LHCN-M2 (cell line): ENCODE data around the gene RGS7BP. TPM values are rescaled to one million over a fixed set of nuclear protein-coding genes. Genes with fewer than 3 reads are reported as not detected.

ENCODE experiments used
- DNase-seq: peaks from one replicate; pipeline ENCODE4 v3.0.0-alpha.2; 2012; ENCODE audit warnings: low read depth
- total RNA-seq: library from RNA; depleted of rRNA; stranded (reverse); fragments of >200 nt; gene quantifications from 2 replicates; pipeline ENCODE4 v1.2.3, GENCODE V29; 2014; rRNA removed

The RGS7BP gene
- total RNA-seq, 1 experiment from 2014 or later: not detected

- DNase-seq: peak; percentile 85
These were observed 126.4 kb downstream of the RGS7BP start for GRCh38 chr5:64632251-64632650.

DNA sequence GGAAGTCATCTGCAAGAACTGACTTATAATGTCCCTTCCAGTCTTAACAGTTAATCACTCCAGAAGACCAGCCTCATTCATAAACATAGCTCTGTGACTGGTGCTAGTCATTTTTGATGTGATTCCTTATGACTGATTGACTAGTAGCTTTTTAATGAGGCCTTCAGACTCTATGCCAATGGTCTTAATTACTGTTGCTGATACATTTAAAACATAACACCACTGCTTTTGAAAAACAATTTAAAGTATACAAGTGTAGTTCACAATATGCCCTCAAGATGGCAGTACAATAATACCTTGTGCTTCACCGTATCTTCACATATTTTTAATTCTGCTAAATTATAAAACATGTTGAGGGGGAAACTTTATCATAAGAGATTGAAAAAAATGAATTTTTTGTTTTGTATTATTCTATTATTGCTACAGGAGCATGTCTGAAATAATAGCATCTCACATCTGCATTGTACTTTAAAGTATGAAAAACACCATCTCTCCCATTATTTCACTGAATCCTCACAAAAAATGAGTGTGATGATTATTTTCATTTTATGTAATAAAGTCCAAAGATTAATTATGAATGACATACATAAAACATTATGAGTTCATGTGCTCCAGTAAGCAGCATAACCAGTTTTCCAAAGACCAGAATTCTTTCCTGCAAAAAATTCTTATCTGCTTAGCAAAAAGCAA lies 129.3 kb downstream of the RGS7BP start:
- peak; percentile 40 for DNase-seq

DNA sequence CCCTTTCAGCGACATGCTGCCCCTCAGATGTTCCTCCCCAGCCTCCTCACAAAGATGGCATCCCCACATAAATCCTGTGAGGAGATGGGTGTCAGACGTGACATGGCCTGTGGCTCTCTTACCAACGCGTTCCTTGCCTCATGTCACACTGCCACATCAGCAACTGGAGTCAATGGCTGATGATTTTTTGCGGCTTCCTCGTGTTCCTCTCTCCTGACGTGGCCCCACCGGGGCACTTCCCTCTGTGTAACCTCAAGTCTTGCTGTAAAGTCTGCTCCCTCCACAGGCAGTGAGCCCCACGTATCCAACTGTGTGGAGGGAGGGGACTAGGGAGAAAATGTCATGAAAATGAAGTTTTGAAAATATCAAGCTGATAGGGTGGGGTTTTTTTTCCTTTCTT lies 131.3 kb downstream of the RGS7BP start:
- peak; percentile 32 for DNase-seq

- DNase-seq: no peak
These were observed 132.1 kb downstream of the RGS7BP start for GRCh38 chr5:64637837-64638443.

- no peak for DNase-seq
These were observed 139.0 kb downstream of the RGS7BP start for GRCh38 chr5:64644831-64645230.

- no peak for DNase-seq
These were observed 140.4 kb downstream of the RGS7BP start for GRCh38 chr5:64646169-64646568.

DNA sequence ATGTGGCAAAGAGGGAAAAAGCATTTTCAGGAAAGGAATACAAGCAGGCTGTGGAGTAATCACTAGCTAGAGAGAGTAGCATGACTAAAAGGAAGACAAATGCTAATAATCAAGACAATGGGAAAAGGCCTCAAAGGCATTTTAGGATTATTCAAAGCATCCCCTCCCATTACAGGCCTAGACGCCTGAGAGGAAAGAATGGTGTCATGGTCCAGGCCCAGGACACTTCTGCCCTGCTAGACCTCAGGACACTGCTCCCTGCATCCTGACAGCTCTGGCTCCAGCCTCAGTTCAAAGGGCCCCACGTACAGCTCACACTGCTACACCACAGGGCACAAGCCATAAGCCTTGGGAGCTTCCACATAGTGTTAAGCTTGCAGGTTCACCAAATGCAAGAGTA lies 143.7 kb downstream of the RGS7BP start:
- DNase-seq: no peak

GRCh38 chr5:64653766-64654560 lies 148.1 kb downstream of the RGS7BP start:
- no peak for DNase-seq

DNA sequence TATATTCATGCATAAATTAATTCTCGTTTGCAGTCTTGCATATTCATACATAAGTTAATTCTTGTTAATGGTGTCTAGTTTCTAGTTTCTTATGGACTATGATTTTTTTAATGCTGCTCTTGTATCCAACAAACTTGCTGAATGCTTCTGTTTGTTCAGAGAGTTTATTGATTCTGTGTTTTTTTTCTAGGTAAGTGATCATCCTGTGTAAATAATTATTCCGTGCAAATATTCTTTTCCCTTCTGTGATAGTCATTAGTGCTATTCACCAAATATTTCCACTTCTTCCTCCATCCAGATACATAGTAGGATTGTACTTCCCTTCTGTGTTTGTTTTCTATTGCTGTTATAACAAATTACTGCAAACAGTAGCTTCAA lies 148.7 kb downstream of the RGS7BP start:
- no peak for DNase-seq

GRCh38 chr5:64655596-64655995 lies 149.8 kb downstream of the RGS7BP start:
- no peak for DNase-seq

- no peak for DNase-seq
These were observed 153.5 kb downstream of the RGS7BP start for GRCh38 chr5:64659289-64659688.

Other genes with a start within 250 kb of the RGS7BP start
- not detected in 2 replicates for gene SHISAL2B, start 184.5 kb downstream of the RGS7BP start, total RNA-seq